Activated naive CD4-positive, alpha-beta T cell (primary cell): Measurements from ENCODE around the gene OPN3.
A peak's percentile ranks its signal among the peaks of the same experiment; 100 is the strongest.
"Not testable (repeated sequence)": the region's sequence is repeated elsewhere in the genome, so short reads cannot be mapped to it uniquely, and the experiment has no call there.

Source experiments
- DNase-seq, 4 experiments: peaks; one replicate each; lab custom pipeline; 2025; lab: John Stamatoyannopoulos, UW

The OPN3 gene, protein sequence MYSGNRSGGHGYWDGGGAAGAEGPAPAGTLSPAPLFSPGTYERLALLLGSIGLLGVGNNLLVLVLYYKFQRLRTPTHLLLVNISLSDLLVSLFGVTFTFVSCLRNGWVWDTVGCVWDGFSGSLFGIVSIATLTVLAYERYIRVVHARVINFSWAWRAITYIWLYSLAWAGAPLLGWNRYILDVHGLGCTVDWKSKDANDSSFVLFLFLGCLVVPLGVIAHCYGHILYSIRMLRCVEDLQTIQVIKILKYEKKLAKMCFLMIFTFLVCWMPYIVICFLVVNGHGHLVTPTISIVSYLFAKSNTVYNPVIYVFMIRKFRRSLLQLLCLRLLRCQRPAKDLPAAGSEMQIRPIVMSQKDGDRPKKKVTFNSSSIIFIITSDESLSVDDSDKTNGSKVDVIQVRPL

DNA sequence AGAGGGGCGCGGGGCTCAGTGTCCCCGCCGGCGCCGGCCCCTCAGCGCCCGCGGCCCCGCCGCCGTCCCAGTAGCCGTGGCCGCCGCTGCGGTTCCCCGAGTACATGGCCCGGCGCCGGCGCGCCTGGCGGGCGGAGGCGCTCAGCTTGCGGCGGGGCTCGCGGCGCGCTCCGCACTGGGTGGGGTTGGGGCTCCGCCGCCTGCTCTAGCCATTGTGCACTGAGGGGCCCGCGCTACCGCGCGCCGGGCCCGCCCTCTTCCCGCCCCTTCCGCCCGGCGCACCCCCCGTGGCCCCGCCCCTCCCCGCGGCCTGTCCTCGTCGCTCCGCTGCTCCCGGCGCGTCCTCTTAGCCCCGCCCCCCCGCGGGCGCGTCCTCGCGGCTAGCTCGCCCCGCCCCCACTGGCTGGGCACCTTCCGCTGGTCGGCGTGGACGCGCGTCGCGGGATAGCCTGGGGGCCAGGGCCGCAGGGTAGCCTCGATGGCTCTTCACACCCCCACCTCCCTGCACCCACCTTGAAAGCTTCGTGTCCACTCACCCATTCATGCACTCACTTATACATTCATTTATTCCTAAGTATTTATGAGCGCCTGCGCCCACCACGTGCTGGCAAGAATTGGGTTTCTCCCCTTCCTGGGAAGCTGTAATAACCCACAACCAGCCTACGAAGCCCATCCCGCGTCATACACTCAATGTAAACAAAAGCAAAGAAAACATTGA, at the start of gene OPN3, which contains the start of gene CHML:
Gene OPN3 (minus strand): TSS at position 221 of the 718 bp plus-strand sequence. CDS start 115 bp downstream, at position 106.
Gene CHML (minus strand): TSS at position 221 of the 718 bp plus-strand sequence. CDS start 4,603 bp downstream, outside the sequence.
- DNase-seq, result peak; percentile 71 to 89 (median 80)

- DNase-seq, result no peak
These were observed 48.8 kb upstream of the OPN3 start for GRCh38 chr1:241688940-241689368.

GRCh38 chr1:241684108-241684507, 43.9 kb upstream of the OPN3 start:
- DNase-seq, result no peak

- DNase-seq, result no peak
These were observed 42.8 kb upstream of the OPN3 start for GRCh38 chr1:241682921-241683320.

- DNase-seq, result not testable (repeated sequence)
These were observed 41.8 kb upstream of the OPN3 start for GRCh38 chr1:241681861-241682448.

DNA sequence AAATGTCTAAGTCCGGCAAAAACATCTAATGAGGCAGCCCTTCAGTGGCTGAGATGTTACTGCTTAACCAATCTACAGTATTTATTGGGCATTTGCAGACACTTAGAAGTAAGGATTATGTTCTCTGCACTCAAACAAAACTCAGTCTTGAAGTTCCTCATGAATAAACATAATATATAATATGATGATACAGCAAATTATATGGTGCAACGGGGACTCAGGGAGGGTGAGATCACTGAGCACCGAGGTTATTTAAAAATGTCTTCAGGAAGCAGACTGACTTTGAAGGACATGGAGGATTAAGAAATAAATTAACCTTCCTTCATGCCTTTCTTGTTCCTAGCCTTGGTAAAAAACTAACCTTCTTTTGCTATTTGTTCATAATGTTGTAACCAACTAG, 39.8 kb upstream of the OPN3 start:
- no peak for DNase-seq

DNA sequence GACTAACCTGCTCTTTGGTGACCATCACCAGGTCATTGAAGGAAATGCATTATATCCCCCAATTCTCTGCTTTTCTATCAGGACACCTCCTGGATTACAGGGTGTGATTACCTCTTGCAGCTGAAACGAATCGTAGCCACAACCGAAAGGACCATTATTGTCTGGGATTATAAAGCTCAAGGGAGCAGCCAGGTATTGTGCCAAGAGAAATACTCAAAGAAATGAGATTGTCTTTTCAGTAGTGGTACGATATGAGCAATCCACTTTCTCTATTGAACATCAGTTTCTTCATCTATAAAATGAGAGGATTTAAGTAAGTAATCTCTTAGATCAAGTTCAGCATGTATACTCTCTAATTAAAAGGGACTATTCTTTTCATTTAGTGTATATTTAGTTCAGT, 39.2 kb upstream of the OPN3 start:
- no peak for DNase-seq

- DNase-seq, result no peak
These were observed 38.4 kb upstream of the OPN3 start for GRCh38 chr1:241678536-241678935.

- no peak for DNase-seq
These were observed 37.0 kb upstream of the OPN3 start for GRCh38 chr1:241677201-241677600.

GRCh38 chr1:241675983-241676382, 35.8 kb upstream of the OPN3 start:
- no peak for DNase-seq

DNA sequence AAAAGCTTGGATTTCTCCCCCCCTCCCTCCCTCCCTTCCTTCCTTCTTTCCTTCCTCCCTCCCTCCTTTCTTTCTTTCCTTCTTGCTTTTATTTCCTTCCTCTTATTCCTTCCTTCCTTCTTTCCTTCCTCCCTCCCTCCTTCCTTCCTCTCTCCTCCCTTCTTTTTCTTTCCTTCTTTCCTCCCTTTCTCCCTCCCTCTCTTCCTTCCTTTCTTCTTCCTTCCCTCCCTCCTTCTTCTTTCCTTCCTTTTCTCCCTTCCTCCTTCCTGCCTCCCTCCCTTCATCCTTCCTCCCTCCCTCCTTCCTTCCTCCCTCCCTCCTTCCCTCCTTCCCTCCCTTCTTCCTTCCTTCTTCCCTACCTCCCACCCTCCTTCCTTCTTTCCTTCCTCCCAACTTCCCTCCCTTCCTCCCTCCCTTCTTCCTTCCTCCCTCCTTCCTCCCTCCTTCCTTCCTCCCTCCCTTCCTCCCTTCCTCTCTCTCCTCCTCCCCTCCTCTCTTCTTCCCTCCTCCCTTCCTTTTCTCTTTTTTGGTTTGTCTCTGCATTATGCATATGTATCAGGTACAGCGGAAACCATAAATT, 34.7 kb upstream of the OPN3 start:
- no peak for DNase-seq

DNA sequence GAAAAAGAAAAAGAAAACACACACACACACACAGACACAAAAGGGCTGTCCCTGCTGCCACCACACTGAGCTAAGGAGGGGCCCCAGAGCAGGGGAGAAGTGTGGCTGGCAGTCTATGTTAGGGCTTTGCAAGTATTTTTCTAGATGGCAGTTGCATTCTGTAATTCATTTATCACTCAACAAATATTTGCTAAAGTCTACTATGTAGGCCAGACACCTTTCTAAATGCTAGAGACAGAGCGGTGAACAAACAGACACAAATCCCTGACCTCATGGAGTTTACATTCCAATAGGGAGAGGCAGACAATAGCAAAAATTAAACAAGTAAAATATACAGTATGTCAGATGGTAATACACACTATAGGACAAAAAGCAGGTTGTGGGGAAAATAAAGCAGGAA, 32.1 kb upstream of the OPN3 start:
- DNase-seq, result no peak

DNA sequence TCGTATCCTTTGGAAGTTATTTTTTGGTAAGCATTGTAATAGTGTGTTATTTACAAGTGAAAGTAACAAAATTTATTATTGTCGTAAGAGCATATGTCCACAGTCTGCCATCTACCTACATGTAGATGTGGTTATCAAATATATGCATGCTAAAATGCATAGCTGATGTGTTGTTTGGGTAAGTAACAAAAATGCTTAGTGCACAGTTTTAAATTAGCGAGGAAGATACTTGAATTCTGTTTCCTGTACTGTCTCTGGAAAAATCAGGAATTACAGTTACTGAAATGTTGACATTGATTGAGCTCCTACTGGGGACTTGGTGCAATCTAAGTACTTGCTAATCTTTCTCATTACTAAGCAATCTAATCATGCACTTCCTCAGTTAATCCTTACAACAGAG, 26.2 kb upstream of the OPN3 start:
- no peak for DNase-seq

DNA sequence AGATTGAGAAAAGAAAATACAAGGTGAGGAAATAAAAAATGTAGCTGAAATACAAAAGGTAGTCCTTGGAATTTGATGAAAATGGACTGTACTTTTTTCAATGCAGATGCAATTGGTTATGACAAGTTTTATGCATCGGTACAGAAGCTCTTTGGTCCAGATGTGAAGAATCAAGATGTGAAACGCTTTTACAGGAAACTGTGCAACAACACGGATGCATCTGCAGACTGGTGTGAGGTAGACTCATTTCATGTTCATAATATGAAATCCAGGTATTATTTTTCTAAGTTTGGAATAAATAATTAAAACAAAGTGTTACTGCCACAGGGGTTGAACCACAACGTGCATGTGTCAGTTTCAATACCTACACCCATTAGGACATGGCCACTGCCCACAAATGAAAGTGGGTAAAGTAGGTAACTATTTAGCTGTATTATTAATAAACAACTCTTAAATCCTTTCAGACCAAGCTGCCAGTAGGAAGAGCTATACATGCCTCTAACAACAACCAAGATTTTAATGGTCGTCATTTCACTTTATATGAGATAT, 20.3 kb upstream of the OPN3 start:
- DNase-seq, result no peak

DNA sequence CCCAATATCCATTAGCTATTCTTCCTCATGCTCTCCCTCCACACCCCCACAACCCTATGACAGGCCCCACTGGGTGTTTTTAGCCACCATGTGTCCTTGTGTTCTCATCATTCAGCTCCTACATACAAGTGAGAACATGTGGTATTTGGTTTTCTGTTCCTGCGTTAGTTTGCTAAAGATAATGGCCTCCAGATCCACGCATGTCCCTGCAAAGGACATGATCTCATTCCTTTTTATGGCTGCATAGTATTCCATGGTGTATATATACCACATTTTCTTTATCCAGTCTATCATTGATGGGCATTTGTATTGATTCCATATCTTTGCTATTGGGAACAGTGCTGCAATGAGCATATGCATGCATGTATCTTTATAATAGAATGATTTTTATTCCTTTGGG, 18.8 kb upstream of the OPN3 start:
- DNase-seq, result not testable (repeated sequence)

DNA sequence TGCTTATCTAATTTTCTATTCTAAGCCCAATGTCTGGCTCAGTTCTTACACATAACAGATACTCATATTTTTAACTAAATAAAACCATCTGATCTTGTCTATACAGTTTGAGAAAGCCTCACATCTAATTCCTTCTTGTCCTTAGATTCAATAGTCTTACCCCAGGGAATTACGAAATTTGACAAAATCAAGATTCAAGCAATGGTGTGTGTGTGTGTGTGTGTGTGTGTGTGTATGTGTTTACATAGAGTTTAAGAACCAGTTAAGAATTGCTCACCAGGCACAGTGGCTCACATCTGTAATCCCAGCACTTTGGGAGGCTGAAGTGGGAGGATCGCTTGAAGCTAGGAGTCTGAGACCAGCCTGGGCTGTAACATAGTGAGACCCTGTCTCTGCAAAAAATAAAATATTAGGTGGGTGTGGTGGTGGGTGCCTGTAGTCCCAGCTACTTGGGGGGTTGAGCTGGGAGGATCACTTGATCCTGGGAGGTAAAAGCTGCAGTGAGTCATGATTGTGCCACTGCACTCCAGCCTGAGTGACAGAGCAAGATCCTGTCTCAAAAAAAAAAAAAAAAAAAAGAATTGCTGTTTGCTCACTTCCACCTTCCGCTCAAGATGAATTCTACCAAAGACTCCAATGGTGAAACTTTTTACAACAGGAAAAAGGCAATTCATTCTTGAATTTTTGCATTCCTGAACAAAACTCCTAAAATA, 18.1 kb upstream of the OPN3 start:
- DNase-seq, result no peak

GRCh38 chr1:241654641-241655040, 14.5 kb upstream of the OPN3 start:
- DNase-seq, result no peak

DNA sequence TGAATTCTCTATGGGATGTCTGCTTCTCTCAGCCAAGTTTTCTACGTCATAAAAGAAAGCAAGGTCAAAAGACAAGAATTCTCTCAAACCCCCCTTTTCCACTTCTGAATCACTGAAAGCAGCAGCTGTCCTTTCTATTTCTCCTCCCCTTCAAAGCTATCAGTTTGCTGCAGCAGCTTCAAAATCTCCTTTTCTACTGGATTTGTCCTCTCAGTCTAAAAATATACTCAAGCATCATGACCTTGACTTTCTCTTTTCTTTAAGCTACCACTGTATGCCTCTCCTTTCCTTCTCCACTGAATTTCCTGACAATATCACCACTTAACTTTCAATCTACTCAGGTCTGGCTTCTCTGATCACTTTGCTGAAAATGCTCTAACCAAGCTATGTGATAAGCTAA, 13.8 kb upstream of the OPN3 start:
- DNase-seq, result no peak

DNA sequence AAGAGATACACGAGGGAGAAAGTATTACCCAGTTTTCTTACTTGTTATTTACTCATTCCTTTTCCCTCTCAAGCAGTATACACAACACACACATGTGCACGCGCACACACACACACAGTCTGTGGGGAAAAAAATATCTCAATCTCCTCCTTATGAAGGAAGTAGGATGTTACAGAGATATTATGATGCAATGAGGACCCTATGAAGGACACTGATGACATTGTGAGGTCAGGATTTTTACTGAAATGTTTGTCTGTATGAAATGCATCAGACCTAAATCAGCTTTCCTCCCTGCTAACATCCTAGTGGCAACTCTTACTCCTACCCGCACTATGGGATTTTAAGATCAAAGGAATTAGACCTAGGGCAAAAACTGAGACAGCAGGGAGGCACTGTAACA, 11.8 kb upstream of the OPN3 start, which contains the start of gene WDR64:
Gene WDR64 (plus strand): TSS at position 270 of the 400 bp plus-strand sequence. CDS start 204 bp downstream, outside the sequence.
- DNase-seq, result no peak

- DNase-seq, result no peak
These were observed 8.0 kb upstream of the OPN3 start for GRCh38 chr1:241648159-241648558.

- no peak for DNase-seq
These were observed 7.5 kb upstream of the OPN3 start for GRCh38 chr1:241647658-241648057.
